Fibroblast of lung (primary cell): ENCODE data around the gene MAML3.

Experiments
- EZH2 ChIP-seq: IDR thresholded peaks from 2 replicates; pipeline ENCODE4 v1.5.1; 2012; ENCODE audit warnings: low read length, control low read depth, mild to moderate bottlenecking; ENCODE audit errors: missing control alignments
- TF ChIP-seq, protein P1 (sequence below), 2 donors: IDR thresholded peaks in 1 of 2; conservative IDR thresholded peaks in 1 of 2; 1 replicate in 1 of 2; 2 replicates in 1 of 2; pipeline ENCODE4 v1.5.1; 2011 to 2012; ENCODE audit warnings: low read length in 2 of 2, control low read depth in 1 of 2, inconsistent platforms in 1 of 2, low read depth in 1 of 2, mild to moderate bottlenecking in 1 of 2

- TF ChIP-seq, protein P1, sequence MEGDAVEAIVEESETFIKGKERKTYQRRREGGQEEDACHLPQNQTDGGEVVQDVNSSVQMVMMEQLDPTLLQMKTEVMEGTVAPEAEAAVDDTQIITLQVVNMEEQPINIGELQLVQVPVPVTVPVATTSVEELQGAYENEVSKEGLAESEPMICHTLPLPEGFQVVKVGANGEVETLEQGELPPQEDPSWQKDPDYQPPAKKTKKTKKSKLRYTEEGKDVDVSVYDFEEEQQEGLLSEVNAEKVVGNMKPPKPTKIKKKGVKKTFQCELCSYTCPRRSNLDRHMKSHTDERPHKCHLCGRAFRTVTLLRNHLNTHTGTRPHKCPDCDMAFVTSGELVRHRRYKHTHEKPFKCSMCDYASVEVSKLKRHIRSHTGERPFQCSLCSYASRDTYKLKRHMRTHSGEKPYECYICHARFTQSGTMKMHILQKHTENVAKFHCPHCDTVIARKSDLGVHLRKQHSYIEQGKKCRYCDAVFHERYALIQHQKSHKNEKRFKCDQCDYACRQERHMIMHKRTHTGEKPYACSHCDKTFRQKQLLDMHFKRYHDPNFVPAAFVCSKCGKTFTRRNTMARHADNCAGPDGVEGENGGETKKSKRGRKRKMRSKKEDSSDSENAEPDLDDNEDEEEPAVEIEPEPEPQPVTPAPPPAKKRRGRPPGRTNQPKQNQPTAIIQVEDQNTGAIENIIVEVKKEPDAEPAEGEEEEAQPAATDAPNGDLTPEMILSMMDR (conservative IDR thresholded peaks at IDR 0.05 in 1 of 2, IDR thresholded peaks at IDR 0.05 in 1 of 2; ENCODE audit: low read depth in 1 of 2, low read length in 2 of 2): no peak
- no peak for TF ChIP-seq EZH2
Measured at GRCh38 chr4:139950568-139950967, 203.4 kb downstream of the MAML3 start.
